Fibroblast of lung (primary cell): Measurements from ENCODE around the gene CLDN4. TPM values are rescaled to one million over a fixed set of nuclear protein-coding genes. Genes with fewer than 3 reads are reported as not detected.

Experiments used
- DNase-seq, 2 donors: peaks; one replicate each; pipeline versions ENCODE4 v3.0.0 to v3.0.0-alpha.2; 2010; ENCODE audit warnings: low read depth in 2 of 2
- H2AFZ ChIP-seq: 2 replicates; pipeline ENCODE4 v1.5.1; 2012; ENCODE audit warnings: low read length, control low read depth, inconsistent platforms
- H3K27ac ChIP-seq: 2 replicates; pipeline ENCODE4 v1.5.1; 2011; ENCODE audit warnings: low read length, control low read depth; ENCODE audit not compliant: insufficient read depth
- H3K27me3 ChIP-seq: 2 replicates; pipeline ENCODE4 v1.5.1; 2011; ENCODE audit warnings: mild to moderate bottlenecking, low read length; ENCODE audit not compliant: control insufficient read depth, insufficient read depth
- H3K36me3 ChIP-seq: 2 replicates; pipeline ENCODE4 v1.5.1; 2011; ENCODE audit warnings: low read length; ENCODE audit not compliant: control insufficient read depth, insufficient read depth
- H3K4me1 ChIP-seq: 2 replicates; pipeline ENCODE4 v1.5.1; 2011; ENCODE audit warnings: low read length; ENCODE audit not compliant: control insufficient read depth, insufficient read depth; ENCODE audit errors: extremely low read depth
- H3K4me2 ChIP-seq: 2 replicates; pipeline ENCODE4 v1.5.1; 2011; ENCODE audit warnings: low read length, control low read depth; ENCODE audit not compliant: insufficient read depth; ENCODE audit errors: extremely low read depth
- H3K4me3 ChIP-seq, 4 experiments: fragments of 200-600 bp in 1 of 4; sonication (generic) in 1 of 4; replicated peaks in 1 of 4; 2 replicates each; pipeline ENCODE4 v1.5.1; 2011 to 2016; ENCODE audit warnings: low read length in 4 of 4, low read depth in 3 of 4, mild to moderate bottlenecking in 3 of 4, control low read depth in 2 of 4, inconsistent platforms in 1 of 4, mixed read lengths in 1 of 4; ENCODE audit not compliant: insufficient read depth in 1 of 4; ENCODE audit errors: control extremely low read depth in 1 of 4
- H3K79me2 ChIP-seq: 2 replicates; pipeline ENCODE4 v1.5.1; 2012; ENCODE audit warnings: mild to moderate bottlenecking, low read length, inconsistent platforms; ENCODE audit not compliant: control insufficient read depth, insufficient read depth
- H3K9ac ChIP-seq: 2 replicates; pipeline ENCODE4 v1.5.1; 2011; ENCODE audit warnings: mild to moderate bottlenecking, low read length, control low read depth; ENCODE audit not compliant: insufficient read depth
- H3K9me3 ChIP-seq: 2 replicates; pipeline ENCODE4 v1.5.1; 2012; ENCODE audit warnings: low read depth, low read length; ENCODE audit not compliant: control insufficient read depth, insufficient read depth
- H4K20me1 ChIP-seq: 2 replicates; pipeline ENCODE4 v1.5.1; 2011; ENCODE audit warnings: low read length; ENCODE audit not compliant: control insufficient read depth, insufficient read depth; ENCODE audit errors: extremely low read depth
- EZH2 ChIP-seq: IDR thresholded peaks from 2 replicates; pipeline ENCODE4 v1.5.1; 2012; ENCODE audit warnings: low read length, control low read depth, mild to moderate bottlenecking; ENCODE audit errors: missing control alignments
- polyA plus RNA-seq, 2 donors: library from polyadenylated mRNA; depleted of rRNA in 1 of 2; stranded (reverse) in 1 of 2; unstranded in 1 of 2; fragments of >200 nt; gene quantifications; 2 replicates each; pipeline ENCODE4 v1.2.1, GENCODE V29; 2011 to 2012; ENCODE audit warnings: missing spikeins in 1 of 2
- total RNA-seq: library from RNA; depleted of rRNA; stranded (reverse); fragments of >200 nt; gene quantifications from 2 replicates; pipeline ENCODE4 v1.2.1, GENCODE V29; 2014
- TF ChIP-seq, protein P1 (sequence below), 2 donors: IDR thresholded peaks in 1 of 2; conservative IDR thresholded peaks in 1 of 2; 1 replicate in 1 of 2; 2 replicates in 1 of 2; pipeline ENCODE4 v1.5.1; 2011 to 2012; ENCODE audit warnings: low read length in 2 of 2, control low read depth in 1 of 2, inconsistent platforms in 1 of 2, low read depth in 1 of 2, mild to moderate bottlenecking in 1 of 2

CLDN4 gene
- total and polyA plus RNA-seq, 2 donors (not counting 1 experiment from before 2014, with no cell fraction given) = under 0.01 to 0.51 TPM

DNA sequence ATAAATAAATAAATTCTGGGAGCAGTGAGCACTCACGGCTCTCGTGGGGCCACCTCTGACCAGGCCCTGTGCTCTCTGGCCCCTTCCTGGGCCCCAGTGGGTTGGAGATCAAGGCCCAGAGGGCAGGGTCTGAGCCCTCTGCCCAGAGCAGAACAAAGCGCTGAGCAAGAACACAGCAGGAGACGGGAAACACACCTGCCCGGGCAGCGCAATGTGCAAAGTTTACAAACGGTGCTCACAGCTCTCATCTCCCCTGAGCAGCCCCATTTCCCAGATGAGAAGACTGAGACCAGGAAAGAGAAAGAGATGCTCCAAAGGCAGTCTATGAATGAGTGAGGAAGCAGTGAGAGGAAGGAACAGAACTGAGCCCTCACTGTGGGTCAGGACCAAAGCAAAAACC, 8.5 kb downstream of the CLDN4 start:
- Histone ChIP-seq H3K9ac (no peak overlapping the region), H3K79me2 (no peaks in the 10 kb centered on the region), H4K20me1 (no peaks in the 10 kb centered on the region), H3K4me1 (peaks cover 5% of the 10 kb centered on the region), H3K27ac (no peak overlapping the region), H2AFZ (no peak overlapping the region), H3K27me3 (no peaks in the 10 kb centered on the region), H3K4me3 (no peak overlapping the region), H3K4me2 (no peak overlapping the region), H3K36me3 (no peaks in the 10 kb centered on the region), H3K9me3 (no peaks in the 10 kb centered on the region)
- DNase-seq = no peak
- TF ChIP-seq, protein P1, sequence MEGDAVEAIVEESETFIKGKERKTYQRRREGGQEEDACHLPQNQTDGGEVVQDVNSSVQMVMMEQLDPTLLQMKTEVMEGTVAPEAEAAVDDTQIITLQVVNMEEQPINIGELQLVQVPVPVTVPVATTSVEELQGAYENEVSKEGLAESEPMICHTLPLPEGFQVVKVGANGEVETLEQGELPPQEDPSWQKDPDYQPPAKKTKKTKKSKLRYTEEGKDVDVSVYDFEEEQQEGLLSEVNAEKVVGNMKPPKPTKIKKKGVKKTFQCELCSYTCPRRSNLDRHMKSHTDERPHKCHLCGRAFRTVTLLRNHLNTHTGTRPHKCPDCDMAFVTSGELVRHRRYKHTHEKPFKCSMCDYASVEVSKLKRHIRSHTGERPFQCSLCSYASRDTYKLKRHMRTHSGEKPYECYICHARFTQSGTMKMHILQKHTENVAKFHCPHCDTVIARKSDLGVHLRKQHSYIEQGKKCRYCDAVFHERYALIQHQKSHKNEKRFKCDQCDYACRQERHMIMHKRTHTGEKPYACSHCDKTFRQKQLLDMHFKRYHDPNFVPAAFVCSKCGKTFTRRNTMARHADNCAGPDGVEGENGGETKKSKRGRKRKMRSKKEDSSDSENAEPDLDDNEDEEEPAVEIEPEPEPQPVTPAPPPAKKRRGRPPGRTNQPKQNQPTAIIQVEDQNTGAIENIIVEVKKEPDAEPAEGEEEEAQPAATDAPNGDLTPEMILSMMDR (conservative IDR thresholded peaks at IDR 0.05 in 1 of 2, IDR thresholded peaks at IDR 0.05 in 1 of 2; ENCODE audit: low read depth in 1 of 2, low read length in 2 of 2) = no peak

DNA sequence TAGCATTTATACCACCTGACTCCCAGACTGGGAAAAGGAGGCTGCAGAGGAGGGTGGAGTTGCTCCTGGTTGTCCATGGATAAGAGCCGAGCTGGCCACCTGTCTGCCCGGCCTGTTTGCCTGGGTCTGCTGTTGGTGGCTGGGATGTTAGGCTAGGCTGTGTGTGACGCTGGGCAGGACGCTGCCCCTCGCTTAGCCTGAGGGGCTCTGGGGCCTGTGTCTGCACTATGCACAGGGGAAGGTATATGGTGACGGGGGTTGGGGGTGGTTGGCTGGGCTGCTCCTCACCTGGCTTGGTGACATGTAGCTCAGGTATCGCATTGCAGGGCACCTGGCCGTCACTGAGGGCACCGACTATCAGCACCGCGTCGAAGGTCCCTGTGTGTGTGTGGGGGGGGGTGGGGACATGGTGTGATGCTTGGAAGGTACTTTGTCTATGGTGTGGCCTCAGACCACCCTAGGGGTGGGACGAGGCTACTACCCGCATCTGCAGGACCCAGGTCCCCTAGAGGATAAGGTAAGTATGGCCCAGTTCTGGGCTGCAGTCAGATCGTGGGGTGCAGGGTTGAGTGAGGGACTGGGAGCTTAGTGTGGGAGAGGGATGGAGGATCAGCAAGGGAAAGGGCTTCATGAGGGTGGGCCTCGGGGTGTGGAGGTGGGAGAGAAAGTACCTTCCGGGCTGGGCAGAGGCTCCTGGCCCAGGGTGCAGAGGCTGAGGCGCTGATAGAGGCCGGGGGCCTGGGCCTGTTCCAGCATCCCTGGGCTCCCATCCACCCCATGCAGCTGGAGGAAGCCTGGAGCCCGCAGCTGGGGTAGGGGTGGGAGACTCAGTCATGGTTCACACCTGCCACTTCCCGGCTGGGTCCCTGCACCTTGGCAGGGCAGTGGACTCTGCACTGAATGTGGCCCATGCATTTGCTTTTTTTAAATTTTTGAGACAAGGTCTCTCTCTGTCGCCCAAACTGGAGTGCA, 9.2 kb downstream of the CLDN4 start:
- Histone ChIP-seq H3K9me3 (no peaks in the 10 kb centered on the region), H3K9ac (no peak overlapping the region), H3K27ac (no peak overlapping the region), H3K27me3 (no peaks in the 10 kb centered on the region), H3K79me2 (no peaks in the 10 kb centered on the region), H3K4me2 (no peak overlapping the region), H3K4me3 (no peak overlapping the region), H2AFZ (no peak overlapping the region), H3K4me1 (peaks cover 5% of the 10 kb centered on the region), H4K20me1 (no peaks in the 10 kb centered on the region), H3K36me3 (no peaks in the 10 kb centered on the region)
- TF ChIP-seq EZH2 = no peak
- TF ChIP-seq, protein P1 (conservative IDR thresholded peaks at IDR 0.05 in 1 of 2, IDR thresholded peaks at IDR 0.05 in 1 of 2; ENCODE audit: low read depth in 1 of 2, low read length in 2 of 2) = no peak
- DNase-seq = no peak

DNA sequence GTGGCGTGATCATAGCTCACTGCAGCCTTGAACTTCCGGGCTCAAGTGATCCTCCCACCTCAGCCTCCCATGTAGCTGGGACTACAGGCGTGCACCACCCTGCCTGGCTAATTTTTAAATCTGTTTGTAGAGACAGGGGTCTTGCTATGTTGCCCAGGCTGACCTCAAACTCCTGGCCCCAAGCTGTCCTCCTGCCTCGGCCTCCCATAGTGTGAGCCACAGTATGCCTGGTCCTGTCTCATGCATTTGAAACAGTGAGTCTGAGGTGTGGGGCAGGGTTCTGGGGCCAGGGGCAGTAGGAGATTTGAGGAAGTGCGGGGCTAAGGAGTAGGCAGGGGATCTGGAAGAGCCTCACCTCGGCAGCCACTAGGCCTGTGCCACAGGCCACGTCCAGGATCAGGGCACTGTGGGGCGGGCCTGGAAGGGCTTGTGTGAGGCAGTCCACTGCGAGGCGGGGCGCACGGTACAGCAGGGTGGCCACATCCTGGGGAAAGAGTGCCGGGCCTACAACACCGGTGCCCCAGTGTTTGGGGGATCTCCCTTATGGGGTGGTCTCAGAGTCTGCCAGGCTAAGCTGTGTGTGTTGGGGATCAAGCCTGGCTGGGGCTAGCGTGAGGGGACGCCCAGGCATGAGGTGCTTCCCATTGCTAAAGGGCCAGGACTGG, 10.1 kb downstream of the CLDN4 start:
- Histone ChIP-seq H3K4me1 (peaks cover 5% of the 10 kb centered on the region), H3K4me2 (no peak overlapping the region), H3K9ac (no peak overlapping the region), H3K4me3 (no peak overlapping the region), H4K20me1 (no peaks in the 10 kb centered on the region), H3K79me2 (no peaks in the 10 kb centered on the region), H3K27me3 (no peaks in the 10 kb centered on the region), H2AFZ (no peak overlapping the region), H3K36me3 (no peaks in the 10 kb centered on the region), H3K27ac (no peak overlapping the region), H3K9me3 (no peaks in the 10 kb centered on the region)
- TF ChIP-seq, protein P1 (conservative IDR thresholded peaks at IDR 0.05 in 1 of 2, IDR thresholded peaks at IDR 0.05 in 1 of 2; ENCODE audit: low read depth in 1 of 2, low read length in 2 of 2) = no peak
- TF ChIP-seq EZH2 = no peak
- no peak for DNase-seq
